Measurements from ENCODE around the gene TJP2.

TJP2 gene

DNA sequence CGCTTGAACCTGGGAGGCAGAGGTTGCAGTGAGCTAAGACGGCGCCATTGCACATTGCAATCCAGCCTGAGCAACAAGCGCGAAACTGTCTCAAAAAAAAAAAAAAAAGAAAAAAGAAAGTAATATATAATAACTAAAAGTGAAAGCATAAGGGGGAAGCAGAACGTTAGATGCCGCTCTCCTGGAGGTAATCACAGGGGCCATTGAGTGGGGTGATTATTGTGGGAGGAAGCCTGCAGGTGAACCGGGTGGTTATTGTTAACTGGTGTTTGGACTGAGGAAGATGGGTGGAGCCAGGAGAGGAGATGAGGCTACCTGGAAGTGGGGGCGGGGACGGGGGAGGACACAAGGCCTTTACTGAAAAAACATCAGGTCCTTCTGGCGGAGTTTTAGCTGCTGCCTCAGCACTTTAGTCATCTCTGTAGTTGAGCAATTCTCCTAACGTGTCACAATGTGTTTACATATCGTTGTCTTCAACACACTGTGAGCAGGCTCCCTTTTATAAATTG, 5.3 kb upstream of the TJP2 start:
- H3K4me3 ChIP-seq (ENCODE audit: low read depth, low read length): no peak overlapping the region
- no peak overlapping the region for H3K27ac ChIP-seq
- no peak overlapping the region for H3K9ac ChIP-seq

DNA sequence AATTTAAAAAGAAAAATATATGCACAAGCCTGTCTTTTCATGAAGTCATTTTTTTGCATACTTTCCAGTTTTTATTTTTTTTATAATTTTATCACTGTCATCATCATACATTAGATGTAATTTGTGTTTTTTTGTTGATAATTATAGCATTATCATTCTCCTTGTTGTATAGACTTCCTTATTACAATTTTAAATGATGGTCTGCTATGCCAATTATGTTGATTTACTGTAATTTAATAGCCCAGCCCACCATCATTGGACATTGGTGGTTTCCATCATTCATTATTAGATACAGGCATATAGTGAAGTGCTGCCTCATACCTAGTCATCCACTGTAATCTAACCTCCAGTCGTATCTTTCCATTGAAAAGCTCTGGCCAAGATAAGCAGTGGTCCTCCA, 3.8 kb upstream of the TJP2 start:
- H3K9ac ChIP-seq: no peak overlapping the region
- peaks cover 8% of the 10 kb centered on the region for H3K4me1 ChIP-seq
- no peak overlapping the region for H2AFZ ChIP-seq
- H3K27me3 ChIP-seq (ENCODE audit: control insufficient read depth, insufficient read depth, low read length): no peaks in the 10 kb centered on the region
- H3K79me2 ChIP-seq: no peaks in the 10 kb centered on the region
- H3K36me3 ChIP-seq (ENCODE audit: control insufficient read depth, insufficient read depth, low read length): no peaks in the 10 kb centered on the region
- peak overlapping the region; percentile 51 for H3K27ac ChIP-seq
- no peak overlapping the region for H3K4me2 ChIP-seq (ENCODE audit: low read length)
- no peaks in the 10 kb centered on the region for H3K9me3 ChIP-seq (ENCODE audit: control insufficient read depth, low read length)
- TF ChIP-seq, protein P1, sequence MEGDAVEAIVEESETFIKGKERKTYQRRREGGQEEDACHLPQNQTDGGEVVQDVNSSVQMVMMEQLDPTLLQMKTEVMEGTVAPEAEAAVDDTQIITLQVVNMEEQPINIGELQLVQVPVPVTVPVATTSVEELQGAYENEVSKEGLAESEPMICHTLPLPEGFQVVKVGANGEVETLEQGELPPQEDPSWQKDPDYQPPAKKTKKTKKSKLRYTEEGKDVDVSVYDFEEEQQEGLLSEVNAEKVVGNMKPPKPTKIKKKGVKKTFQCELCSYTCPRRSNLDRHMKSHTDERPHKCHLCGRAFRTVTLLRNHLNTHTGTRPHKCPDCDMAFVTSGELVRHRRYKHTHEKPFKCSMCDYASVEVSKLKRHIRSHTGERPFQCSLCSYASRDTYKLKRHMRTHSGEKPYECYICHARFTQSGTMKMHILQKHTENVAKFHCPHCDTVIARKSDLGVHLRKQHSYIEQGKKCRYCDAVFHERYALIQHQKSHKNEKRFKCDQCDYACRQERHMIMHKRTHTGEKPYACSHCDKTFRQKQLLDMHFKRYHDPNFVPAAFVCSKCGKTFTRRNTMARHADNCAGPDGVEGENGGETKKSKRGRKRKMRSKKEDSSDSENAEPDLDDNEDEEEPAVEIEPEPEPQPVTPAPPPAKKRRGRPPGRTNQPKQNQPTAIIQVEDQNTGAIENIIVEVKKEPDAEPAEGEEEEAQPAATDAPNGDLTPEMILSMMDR (IDR thresholded peaks at IDR 0.05): no peak
- no peak overlapping the region for H3K4me3 ChIP-seq (ENCODE audit: low read depth, low read length)

More for the DNA sequence above, 5.3 kb upstream of the TJP2 start:
- TF ChIP-seq, protein P1 (IDR thresholded peaks at IDR 0.05): no peak
- H3K4me2 ChIP-seq (ENCODE audit: low read length): no peak overlapping the region
- no peak overlapping the region for H2AFZ ChIP-seq
- no peaks in the 10 kb centered on the region for H3K36me3 ChIP-seq (ENCODE audit: control insufficient read depth, insufficient read depth, low read length)
- H3K9me3 ChIP-seq (ENCODE audit: control insufficient read depth, low read length): no peaks in the 10 kb centered on the region
- H3K4me1 ChIP-seq: peaks cover 8% of the 10 kb centered on the region
- no peaks in the 10 kb centered on the region for H3K27me3 ChIP-seq (ENCODE audit: control insufficient read depth, insufficient read depth, low read length)
- no peaks in the 10 kb centered on the region for H3K79me2 ChIP-seq

DNA sequence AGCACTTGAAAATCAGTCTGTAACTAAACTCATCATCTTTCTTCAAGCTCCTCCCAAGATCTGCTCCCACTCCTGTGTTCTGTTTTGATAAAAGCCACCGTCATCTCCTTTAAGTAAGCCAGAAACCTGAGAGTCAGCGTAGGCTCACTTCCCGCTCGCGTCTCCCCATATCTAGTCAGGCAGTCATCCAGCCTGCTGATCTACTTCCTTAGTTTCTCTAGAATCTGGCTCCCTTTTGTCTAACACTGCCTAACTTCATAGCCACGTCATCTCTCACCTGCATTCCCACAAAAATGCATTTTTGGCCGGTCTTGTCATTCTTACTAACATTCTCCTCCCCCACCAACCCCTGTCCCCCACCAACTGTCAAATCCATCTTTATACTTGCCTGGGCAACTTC, 3.0 kb upstream of the TJP2 start:
- TF ChIP-seq, protein P1 (IDR thresholded peaks at IDR 0.05): no peak
- Histone ChIP-seq H3K9ac (no peak overlapping the region), H3K27ac (peak overlapping the region; percentile 51), H3K4me3 (ENCODE audit: low read depth, low read length) (no peak overlapping the region), H3K9me3 (ENCODE audit: control insufficient read depth, low read length) (no peaks in the 10 kb centered on the region), H3K4me2 (ENCODE audit: low read length) (peak overlapping the region; percentile 26), H3K4me1 (peaks cover 8% of the 10 kb centered on the region), H3K36me3 (ENCODE audit: control insufficient read depth, insufficient read depth, low read length) (no peaks in the 10 kb centered on the region), H3K79me2 (no peaks in the 10 kb centered on the region), H3K27me3 (ENCODE audit: control insufficient read depth, insufficient read depth, low read length) (no peaks in the 10 kb centered on the region), H2AFZ (no peak overlapping the region)

DNA sequence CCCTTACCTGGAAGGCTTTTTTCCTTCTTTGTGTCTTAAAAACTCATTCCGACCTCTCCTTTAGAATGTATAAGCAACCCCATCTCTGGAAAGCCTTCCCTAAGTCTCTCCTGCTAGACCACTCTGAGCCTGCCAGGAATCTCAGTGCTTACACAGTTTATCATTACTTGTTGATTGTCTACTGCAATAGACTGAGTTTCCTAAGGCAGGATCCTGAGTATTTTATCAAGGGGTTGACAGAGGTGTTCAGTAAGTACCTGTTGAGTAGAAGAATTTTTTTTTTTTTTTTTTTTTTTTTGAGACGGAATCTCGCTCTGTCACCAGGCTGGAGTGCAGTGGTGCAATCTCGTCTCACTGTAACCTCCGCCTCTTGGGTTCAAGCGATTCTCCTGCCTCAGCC, 2.6 kb upstream of the TJP2 start:
- Histone ChIP-seq H3K27ac (peak overlapping the region; percentile 51), H3K9me3 (ENCODE audit: control insufficient read depth, low read length) (no peaks in the 10 kb centered on the region), H3K9ac (no peak overlapping the region), H2AFZ (no peak overlapping the region), H3K27me3 (ENCODE audit: control insufficient read depth, insufficient read depth, low read length) (no peaks in the 10 kb centered on the region), H3K4me1 (peaks cover 8% of the 10 kb centered on the region), H3K36me3 (ENCODE audit: control insufficient read depth, insufficient read depth, low read length) (no peaks in the 10 kb centered on the region), H3K79me2 (no peaks in the 10 kb centered on the region), H3K4me2 (ENCODE audit: low read length) (no peak overlapping the region), H3K4me3 (ENCODE audit: low read depth, low read length) (no peak overlapping the region)
- TF ChIP-seq, protein P1 (IDR thresholded peaks at IDR 0.05): no peak

DNA sequence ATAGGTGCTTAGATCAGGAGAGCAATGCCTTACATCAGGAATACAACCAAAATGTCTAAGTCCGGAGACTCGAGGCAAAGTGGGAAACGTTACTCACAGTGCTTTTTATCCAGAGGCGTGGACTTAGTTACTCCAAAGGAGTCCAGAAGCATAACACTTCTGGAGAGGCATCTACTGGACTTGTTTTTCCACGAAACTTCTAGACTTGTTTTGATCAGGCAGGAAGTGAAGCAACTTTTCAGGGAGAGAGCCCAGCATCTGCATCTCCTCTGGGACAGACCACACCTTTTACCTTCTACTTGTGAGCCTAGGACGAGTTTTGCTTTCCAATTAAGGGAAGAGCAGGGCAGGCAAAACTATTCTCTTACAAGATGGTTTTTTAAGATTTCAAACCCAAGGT, 1.2 kb upstream of the TJP2 start:
- no peaks in the 10 kb centered on the region for H3K79me2 ChIP-seq
- no peaks in the 10 kb centered on the region for H3K36me3 ChIP-seq (ENCODE audit: control insufficient read depth, insufficient read depth, low read length)
- no peak overlapping the region for H2AFZ ChIP-seq
- H3K4me2 ChIP-seq (ENCODE audit: low read length): no peak overlapping the region
- H3K27ac ChIP-seq: peak overlapping the region; percentile 53
- H3K9ac ChIP-seq: no peak overlapping the region
- no peaks in the 10 kb centered on the region for H3K27me3 ChIP-seq (ENCODE audit: control insufficient read depth, insufficient read depth, low read length)
- peaks cover 8% of the 10 kb centered on the region for H3K4me1 ChIP-seq
- no peaks in the 10 kb centered on the region for H3K9me3 ChIP-seq (ENCODE audit: control insufficient read depth, low read length)
- TF ChIP-seq, protein P1 (IDR thresholded peaks at IDR 0.05): no peak
- H3K4me3 ChIP-seq (ENCODE audit: low read depth, low read length): no peak overlapping the region

All from parathyroid adenoma (tissue), 2 donors.